Measurements from ENCODE around the gene SDF2L1. TPM values are rescaled to one million over a fixed set of nuclear protein-coding genes. Genes with fewer than 3 reads are reported as not detected.

Gene SDF2L1
- total RNA-seq, result 23.6 and 125 TPM in 2 replicates

GRCh38 chr22:21641789-21642583, at the start of gene SDF2L1:
Gene SDF2L1, plus strand, starts transcription at chr22:21642302. Its CDS starts 35 bp downstream, at chr22:21642337.

GRCh38 chr22:21629255-21630149, 12.6 kb upstream of the SDF2L1 start, which contains the start of gene YDJC:
Gene YDJC, minus strand, starts transcription at chr22:21630022. Its CDS starts 8 bp downstream, at chr22:21630014.

GRCh38 chr22:21632237-21632895, 9.7 kb upstream of the SDF2L1 start, which contains the start of gene CCDC116:
Gene CCDC116, plus strand, starts transcription at chr22:21632760. Its CDS starts 422 bp downstream, at chr22:21633182.

Other genes with a start within 250 kb of the SDF2L1 start
- 3.4 and 4.1 TPM in 2 replicates for gene HIC2, start 224.9 kb upstream of the SDF2L1 start, total RNA-seq
- gene TMEM191C, start 174.9 kb upstream of the SDF2L1 start, total RNA-seq, result 0.34 and 0.85 TPM in 2 replicates
- gene RIMBP3C, start 90.8 kb upstream of the SDF2L1 start, total RNA-seq, result not detected in 2 replicates
- gene UBE2L3, start 74.6 kb upstream of the SDF2L1 start, total RNA-seq, result 15.0 and 27.3 TPM in 2 replicates
- 25.8 and 45.1 TPM in 2 replicates for gene YDJC, start 12.3 kb upstream of the SDF2L1 start, total RNA-seq
- 0.07 TPM in 1 of 2 replicates, not detected in the other for gene CCDC116, start 9.5 kb upstream of the SDF2L1 start, total RNA-seq
- gene PPIL2, start 23.7 kb downstream of the SDF2L1 start, total RNA-seq, result 21.5 and 30.8 TPM in 2 replicates
- gene YPEL1, start 93.5 kb downstream of the SDF2L1 start, total RNA-seq, result under 0.01 and 0.21 TPM in 2 replicates
- 38.3 and 58.8 TPM in 2 replicates for gene MAPK1, start 225.3 kb downstream of the SDF2L1 start, total RNA-seq